ENCODE measurements around the gene PACRG. TPM values are rescaled to one million over a fixed set of nuclear protein-coding genes. Genes with fewer than 3 reads are reported as not detected.

The PACRG gene
- total RNA-seq, 1 experiment from 2014 or later, result not detected

GRCh38 chr6:163329991-163330390 is 602.2 kb downstream of the PACRG start:
- in situ Hi-C loops (cut with HindIII; ENCODE audit: low pct_unique_long_range_greater_than_20kb, low sequenced_read_pairs), result no loop called here
- no peak for DNase-seq (ENCODE audit: low read depth)

DNA sequence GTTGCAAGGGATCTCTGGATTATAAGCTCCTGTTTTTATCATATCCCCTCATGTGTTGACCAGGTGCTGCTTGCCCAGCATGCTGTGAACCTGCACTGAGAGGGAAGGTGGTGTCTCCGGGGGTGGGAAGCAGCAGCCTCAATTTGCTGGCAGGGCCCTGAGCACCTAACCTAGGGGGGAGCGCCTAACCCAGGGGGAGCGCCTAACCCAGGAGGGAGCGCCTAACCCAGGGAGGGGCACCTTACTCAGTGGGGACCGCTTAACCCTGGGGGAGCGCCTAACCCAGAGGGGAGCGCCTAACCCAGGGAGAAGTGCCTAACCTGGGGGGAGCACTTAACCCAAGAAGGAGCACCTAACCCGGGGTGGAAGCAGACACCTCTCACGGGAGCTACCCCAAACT is 603.5 kb downstream of the PACRG start:
- no peak for DNase-seq (ENCODE audit: low read depth)
- in situ Hi-C loops (cut with HindIII; ENCODE audit: low pct_unique_long_range_greater_than_20kb, low sequenced_read_pairs), result no loop called here

DNA sequence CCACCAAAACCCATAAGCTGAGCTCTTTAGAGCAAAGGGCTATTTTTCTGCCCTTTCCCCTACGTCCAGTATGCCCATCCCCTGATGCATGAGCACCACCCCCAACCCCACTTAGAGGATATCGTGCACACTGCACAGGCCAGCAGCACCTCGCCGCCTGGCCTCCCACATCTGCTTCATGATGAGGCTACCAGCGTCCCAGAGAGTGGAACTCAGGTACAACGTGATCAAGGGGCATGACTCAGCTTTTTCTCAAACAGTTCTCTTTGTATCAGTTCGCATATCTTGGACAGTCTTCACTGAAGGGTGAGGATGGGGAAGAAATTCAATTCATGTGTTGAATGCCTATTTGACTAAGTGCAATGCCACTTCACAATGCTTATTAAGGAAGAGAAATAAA is 604.8 kb downstream of the PACRG start:
- in situ Hi-C loops (cut with HindIII; ENCODE audit: low pct_unique_long_range_greater_than_20kb, low sequenced_read_pairs), result no loop called here
- DNase-seq (ENCODE audit: low read depth), result no peak

DNA sequence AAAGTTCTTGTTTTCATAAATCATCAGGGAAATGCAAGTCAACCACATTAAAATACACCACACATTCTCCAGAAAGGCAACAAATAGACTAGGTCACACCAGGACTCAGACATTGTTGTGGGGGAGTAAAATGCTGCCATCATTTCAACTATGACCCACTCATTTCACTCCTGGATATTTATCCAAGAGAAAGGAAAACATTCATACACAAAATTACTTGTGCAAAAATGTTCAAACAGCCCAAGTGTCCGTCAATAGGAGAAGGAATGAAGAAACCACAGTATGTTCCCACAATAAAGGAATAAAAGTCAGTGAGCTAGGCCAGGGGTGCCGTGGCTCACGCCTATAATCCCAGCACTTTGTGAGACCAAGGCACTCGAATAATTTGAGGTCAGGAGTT is 605.3 kb downstream of the PACRG start:
- DNase-seq (ENCODE audit: low read depth), result no peak
- in situ Hi-C loops (cut with HindIII; ENCODE audit: low pct_unique_long_range_greater_than_20kb, low sequenced_read_pairs), result no loop called here

- in situ Hi-C loops (cut with HindIII; ENCODE audit: low pct_unique_long_range_greater_than_20kb, low sequenced_read_pairs), result no loop called here
These were observed 606.2 kb downstream of the PACRG start for GRCh38 chr6:163333701-163334663.

DNA sequence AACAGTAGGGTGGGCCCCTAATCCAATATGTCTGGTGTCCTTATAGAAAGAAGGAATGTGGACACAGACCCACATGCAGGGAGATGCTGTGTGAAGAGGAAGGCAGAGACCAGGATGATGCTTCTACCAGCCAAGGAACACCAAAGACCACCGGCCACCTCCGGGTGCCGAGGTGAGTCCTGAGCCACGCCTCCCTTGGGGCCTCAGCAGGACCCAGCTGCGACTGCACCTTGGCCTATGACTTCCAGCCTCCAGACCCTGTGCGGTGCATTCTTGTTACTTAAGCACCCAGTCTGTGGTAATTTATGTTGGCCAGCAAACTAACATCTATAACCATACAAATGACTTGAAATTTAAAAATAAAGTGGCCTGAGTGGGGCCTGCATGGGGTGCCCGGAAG is 607.3 kb downstream of the PACRG start:
- no peak for DNase-seq (ENCODE audit: low read depth)
- in situ Hi-C loops (cut with HindIII; ENCODE audit: low pct_unique_long_range_greater_than_20kb, low sequenced_read_pairs), result no loop called here

More at GRCh38 chr6:163333701-163334663, 606.2 kb downstream of the PACRG start:
- no peak for DNase-seq (ENCODE audit: low read depth)

DNA sequence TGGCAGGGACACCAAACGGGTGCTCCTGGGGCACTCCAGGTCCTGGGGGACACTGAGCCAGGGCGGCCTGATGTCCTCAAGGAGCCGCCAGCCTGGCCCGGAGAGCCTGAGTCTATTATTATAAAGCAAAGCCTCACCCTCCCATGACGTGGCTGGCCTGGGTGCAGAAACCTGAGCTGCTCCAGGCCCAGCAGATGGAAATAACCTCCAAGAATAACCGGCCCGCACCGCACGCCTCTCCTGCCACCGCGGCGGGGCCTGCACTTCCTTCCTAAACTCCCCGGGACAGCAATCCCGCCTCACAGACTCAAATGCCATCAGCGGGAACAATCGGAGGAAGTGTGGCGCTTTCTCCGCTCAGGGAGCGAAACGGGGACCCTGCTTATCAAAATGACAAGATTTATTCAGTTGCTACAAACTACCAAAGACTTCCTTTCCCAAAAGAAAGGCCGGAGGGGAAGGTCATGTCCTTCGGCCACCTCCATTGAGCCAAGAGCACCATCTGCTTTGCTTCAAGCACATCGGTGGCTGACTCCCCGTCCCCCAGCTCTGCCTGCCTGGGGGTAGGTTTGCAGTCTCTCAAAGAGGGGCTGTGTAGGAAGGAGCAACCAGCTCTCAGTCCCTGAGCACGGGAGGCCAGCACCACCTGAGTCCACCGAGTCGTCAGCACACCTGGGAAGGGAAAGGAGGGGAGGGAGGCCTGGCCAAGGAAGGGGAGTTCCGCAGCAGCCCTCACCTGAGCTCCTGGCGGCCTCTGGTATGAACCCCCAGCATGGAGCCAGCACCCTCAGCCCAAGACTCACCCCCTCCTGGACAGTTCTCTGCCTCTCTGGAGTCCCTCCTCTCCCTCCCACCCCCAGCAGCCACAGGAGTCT is 608.1 kb downstream of the PACRG start:
- no peak for DNase-seq (ENCODE audit: low read depth)
- in situ Hi-C loops (cut with HindIII; ENCODE audit: low pct_unique_long_range_greater_than_20kb, low sequenced_read_pairs), result no loop called here

- in situ Hi-C loops (cut with HindIII; ENCODE audit: low pct_unique_long_range_greater_than_20kb, low sequenced_read_pairs), result no loop called here
- DNase-seq (ENCODE audit: low read depth), result no peak
These were observed 609.2 kb downstream of the PACRG start for GRCh38 chr6:163336961-163337360.

- DNase-seq (ENCODE audit: low read depth), result no peak
- in situ Hi-C loops (cut with HindIII; ENCODE audit: low pct_unique_long_range_greater_than_20kb, low sequenced_read_pairs), result no loop called here
These were observed 610.2 kb downstream of the PACRG start for GRCh38 chr6:163337958-163338357.

GRCh38 chr6:163338671-163339405 is 611.1 kb downstream of the PACRG start:
- no peak for DNase-seq (ENCODE audit: low read depth)
- in situ Hi-C loops (cut with HindIII; ENCODE audit: low pct_unique_long_range_greater_than_20kb, low sequenced_read_pairs), result no loop called here

GRCh38 chr6:163339466-163339865 is 611.7 kb downstream of the PACRG start:
- DNase-seq (ENCODE audit: low read depth), result no peak

GRCh38 chr6:163340201-163340887 is 612.6 kb downstream of the PACRG start:
- in situ Hi-C loops (cut with HindIII; ENCODE audit: low pct_unique_long_range_greater_than_20kb, low sequenced_read_pairs), result no loop called here
- DNase-seq (ENCODE audit: low read depth), result no peak

More at GRCh38 chr6:163339466-163339865, 611.7 kb downstream of the PACRG start:
- in situ Hi-C loops (cut with HindIII; ENCODE audit: low pct_unique_long_range_greater_than_20kb, low sequenced_read_pairs), result no loop called here

- no peak for DNase-seq (ENCODE audit: low read depth)
- in situ Hi-C loops (cut with HindIII; ENCODE audit: low pct_unique_long_range_greater_than_20kb, low sequenced_read_pairs), result no loop called here
These were observed 613.7 kb downstream of the PACRG start for GRCh38 chr6:163341224-163342061.

- in situ Hi-C loops (cut with HindIII; ENCODE audit: low pct_unique_long_range_greater_than_20kb, low sequenced_read_pairs), result no loop called here
- no peak for DNase-seq (ENCODE audit: low read depth)
These were observed 615.1 kb downstream of the PACRG start for GRCh38 chr6:163342571-163343539.

DNA sequence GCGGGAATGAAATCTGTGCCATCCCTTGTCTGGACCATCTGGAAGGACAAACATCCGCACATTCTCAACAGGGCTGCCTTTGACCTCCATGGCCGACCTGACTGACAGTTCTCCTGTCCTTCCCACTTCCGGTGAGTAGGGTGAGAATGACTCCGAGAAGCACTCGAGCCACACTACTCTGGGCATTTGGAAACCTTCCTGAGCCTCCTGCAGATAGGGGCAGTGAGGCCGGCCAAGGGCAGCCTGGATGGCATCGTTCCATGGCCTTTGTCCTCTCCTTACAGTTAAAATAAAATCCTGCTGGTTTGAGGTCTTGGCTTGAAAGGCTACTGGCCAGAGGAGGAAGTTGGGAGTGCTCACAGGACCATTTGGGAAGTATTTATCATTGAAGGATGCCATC is 615.8 kb downstream of the PACRG start:
- DNase-seq (ENCODE audit: low read depth), result no peak
- in situ Hi-C loops (cut with HindIII; ENCODE audit: low pct_unique_long_range_greater_than_20kb, low sequenced_read_pairs), result no loop called here

GRCh38 chr6:163344411-163344810 is 616.6 kb downstream of the PACRG start:
- DNase-seq (ENCODE audit: low read depth), result no peak
- in situ Hi-C loops (cut with HindIII; ENCODE audit: low pct_unique_long_range_greater_than_20kb, low sequenced_read_pairs), result no loop called here

All from Caki2 (cell line).